Measurements from ENCODE around the gene OR11G2. TPM values are rescaled to one million over a fixed set of nuclear protein-coding genes. Genes with fewer than 3 reads are reported as not detected.
"Not testable (repeated sequence)": the region's sequence is repeated elsewhere in the genome, so short reads cannot be mapped to it uniquely, and the experiment has no call there.

Gene OR11G2
- total and polyA plus RNA-seq, 8 donors: 0.06 TPM; not detected in 5

DNA sequence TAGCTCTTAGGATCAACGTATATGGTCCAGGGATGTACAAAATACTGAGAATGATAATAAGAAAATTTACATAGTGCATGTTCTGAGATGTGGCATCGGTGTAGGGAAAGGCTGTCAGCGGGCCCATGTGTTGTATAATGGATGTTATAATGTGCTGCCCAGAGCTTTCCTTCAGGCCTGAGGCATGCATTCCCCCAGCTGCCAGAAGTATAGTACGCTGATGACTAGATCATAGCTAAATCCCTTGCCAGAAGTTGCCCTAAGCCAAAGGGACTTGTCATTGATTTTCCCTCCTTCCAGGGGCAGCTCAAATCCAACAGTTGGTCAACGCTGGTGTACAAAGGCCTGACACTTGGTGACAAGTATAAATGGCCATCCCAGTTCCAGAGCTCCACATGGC lies 6.5 kb upstream of the OR11G2 start:
- intact Hi-C loops (cut with DNase I): no loop called here
- Histone ChIP-seq H3K27me3 (no peaks in the 10 kb centered on the region), H3K27ac (no peak overlapping the region), H3K4me1 (no peaks in the 10 kb centered on the region), H3K9me3 (no peaks in the 10 kb centered on the region), H3K36me3 (no peaks in the 10 kb centered on the region), H3K4me3 (no peak overlapping the region)
- no peak for DNase-seq
- TF ChIP-seq, protein P1, sequence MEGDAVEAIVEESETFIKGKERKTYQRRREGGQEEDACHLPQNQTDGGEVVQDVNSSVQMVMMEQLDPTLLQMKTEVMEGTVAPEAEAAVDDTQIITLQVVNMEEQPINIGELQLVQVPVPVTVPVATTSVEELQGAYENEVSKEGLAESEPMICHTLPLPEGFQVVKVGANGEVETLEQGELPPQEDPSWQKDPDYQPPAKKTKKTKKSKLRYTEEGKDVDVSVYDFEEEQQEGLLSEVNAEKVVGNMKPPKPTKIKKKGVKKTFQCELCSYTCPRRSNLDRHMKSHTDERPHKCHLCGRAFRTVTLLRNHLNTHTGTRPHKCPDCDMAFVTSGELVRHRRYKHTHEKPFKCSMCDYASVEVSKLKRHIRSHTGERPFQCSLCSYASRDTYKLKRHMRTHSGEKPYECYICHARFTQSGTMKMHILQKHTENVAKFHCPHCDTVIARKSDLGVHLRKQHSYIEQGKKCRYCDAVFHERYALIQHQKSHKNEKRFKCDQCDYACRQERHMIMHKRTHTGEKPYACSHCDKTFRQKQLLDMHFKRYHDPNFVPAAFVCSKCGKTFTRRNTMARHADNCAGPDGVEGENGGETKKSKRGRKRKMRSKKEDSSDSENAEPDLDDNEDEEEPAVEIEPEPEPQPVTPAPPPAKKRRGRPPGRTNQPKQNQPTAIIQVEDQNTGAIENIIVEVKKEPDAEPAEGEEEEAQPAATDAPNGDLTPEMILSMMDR (IDR thresholded peaks at IDR 0.05): no peak
- no peak for ATAC-seq

DNA sequence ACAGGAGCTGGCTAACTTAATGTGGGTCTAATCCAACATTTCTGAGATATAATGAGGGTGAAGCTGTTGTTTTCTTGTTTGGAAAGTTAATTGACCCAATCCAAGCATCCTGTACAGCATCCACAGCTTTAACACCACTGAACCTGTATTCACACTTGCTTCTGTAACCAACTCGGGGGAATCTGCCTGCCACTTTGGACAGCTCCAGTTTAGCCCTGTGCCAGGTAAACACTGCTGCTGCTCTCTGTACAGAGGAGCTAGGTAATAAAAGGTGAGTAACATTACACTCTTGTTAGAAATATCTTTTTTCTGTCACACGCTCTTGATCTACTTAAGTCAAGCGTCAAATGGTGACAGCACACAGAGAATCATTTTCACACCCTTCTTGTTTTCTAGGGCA lies 700 bp downstream of the OR11G2 start:
- no peaks in the 10 kb centered on the region for H3K4me1 ChIP-seq
- no peak for DNase-seq
- ATAC-seq: no peak
- no peaks in the 10 kb centered on the region for H3K27me3 ChIP-seq
- intact Hi-C loops (cut with DNase I): no loop called here
- no peak overlapping the region for H3K4me3 ChIP-seq
- TF ChIP-seq, protein P1 (IDR thresholded peaks at IDR 0.05): no peak
- H3K27ac ChIP-seq: no peak overlapping the region
- no peaks in the 10 kb centered on the region for H3K9me3 ChIP-seq
- H3K36me3 ChIP-seq: no peaks in the 10 kb centered on the region

DNA sequence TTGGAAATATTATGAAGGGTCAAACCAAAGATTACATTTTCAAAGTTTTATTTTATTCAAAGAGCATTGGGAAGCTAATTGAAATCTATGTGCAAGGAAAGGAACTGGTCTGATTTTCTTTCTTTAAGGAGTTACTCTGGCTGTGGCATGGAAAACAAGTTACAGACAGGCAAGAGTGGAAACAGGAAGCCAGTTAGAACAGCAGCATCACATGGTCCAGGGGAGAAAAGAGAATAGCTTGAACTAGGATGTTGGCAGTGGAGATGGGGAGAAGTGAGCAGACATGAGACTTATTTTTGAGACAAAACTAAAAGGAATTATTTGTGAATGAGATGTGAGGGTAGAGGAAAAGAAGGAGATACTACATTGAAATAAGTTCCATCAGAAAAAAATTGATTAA lies 3.4 kb downstream of the OR11G2 start:
- Histone ChIP-seq H3K36me3 (no peaks in the 10 kb centered on the region), H3K27me3 (no peaks in the 10 kb centered on the region), H3K9me3 (no peaks in the 10 kb centered on the region), H3K4me1 (no peaks in the 10 kb centered on the region), H3K4me3 (no peak overlapping the region), H3K27ac (no peak overlapping the region)
- intact Hi-C loops (cut with DNase I): no loop called here
- DNase-seq (no peak), ATAC-seq (no peak)
- TF ChIP-seq, protein P1 (IDR thresholded peaks at IDR 0.05): no peak

DNA sequence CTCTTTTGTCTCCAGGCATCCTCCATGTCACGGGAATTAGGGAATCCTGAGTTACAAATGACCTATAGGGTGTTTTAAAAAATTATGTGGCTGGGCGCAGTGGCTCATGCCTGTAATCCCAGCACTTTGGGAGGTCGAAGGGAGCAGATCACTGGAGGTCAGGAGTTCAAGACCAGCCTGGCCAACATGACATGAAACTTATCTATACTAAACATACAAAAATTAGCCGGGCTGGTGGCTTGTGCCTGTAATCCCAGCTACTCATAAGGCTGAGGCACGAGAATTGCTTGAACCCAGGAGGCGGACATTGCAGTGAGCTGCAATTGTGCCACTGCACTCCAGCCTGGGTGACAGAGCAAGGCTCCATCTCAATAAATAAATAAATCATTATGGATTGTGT lies 4.5 kb downstream of the OR11G2 start:
- H3K27me3 ChIP-seq; H3K9me3 ChIP-seq; DNase-seq; H3K36me3 ChIP-seq; ATAC-seq; H3K4me3 ChIP-seq; H3K27ac ChIP-seq; H3K4me1 ChIP-seq; intact Hi-C loops (cut with DNase I): not testable (repeated sequence)

DNA sequence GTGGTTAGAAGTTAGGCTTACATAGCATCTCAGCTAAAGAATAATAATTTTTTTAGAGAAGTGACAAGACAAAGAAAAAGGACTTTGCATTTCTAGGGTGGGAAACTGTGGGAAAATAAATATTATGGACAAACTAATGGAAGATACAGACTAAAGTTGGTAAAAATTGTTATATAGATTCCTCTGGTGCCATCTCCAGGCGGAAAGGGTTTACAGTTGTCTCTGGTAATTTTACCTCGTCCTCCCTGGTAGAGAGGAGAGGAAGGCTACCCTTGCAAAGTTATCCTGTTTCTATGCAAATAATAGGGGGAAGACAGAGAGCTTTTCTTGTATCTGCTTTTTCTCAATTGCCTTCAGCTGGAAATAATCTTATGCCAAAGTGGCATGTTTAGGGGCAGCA lies 5.2 kb downstream of the OR11G2 start:
- H3K4me1 ChIP-seq: no peaks in the 10 kb centered on the region
- H3K4me3 ChIP-seq: no peak overlapping the region
- no peak overlapping the region for H3K27ac ChIP-seq
- TF ChIP-seq, protein P1 (IDR thresholded peaks at IDR 0.05): no peak
- H3K27me3 ChIP-seq: no peaks in the 10 kb centered on the region
- intact Hi-C loops (cut with DNase I): no loop called here
- DNase-seq (no peak), ATAC-seq (no peak)
- no peaks in the 10 kb centered on the region for H3K36me3 ChIP-seq
- H3K9me3 ChIP-seq: no peaks in the 10 kb centered on the region

DNA sequence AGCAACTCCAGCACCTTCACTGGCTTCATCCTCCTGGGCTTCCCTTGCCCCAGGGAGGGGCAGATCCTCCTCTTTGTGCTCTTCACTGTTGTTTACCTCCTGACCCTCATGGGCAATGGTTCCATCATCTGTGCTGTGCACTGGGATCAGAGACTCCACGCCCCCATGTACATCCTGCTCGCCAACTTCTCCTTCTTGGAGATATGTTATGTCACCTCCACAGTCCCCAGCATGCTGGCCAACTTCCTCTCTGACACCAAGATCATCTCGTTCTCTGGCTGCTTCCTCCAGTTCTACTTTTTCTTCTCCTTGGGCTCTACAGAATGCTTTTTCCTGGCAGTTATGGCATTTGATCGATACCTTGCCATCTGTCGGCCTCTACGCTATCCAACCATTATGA lies 6.8 kb downstream of the OR11G2 start:
- Histone ChIP-seq H3K4me1 (no peaks in the 10 kb centered on the region), H3K9me3 (no peaks in the 10 kb centered on the region), H3K27ac (no peak overlapping the region), H3K36me3 (no peaks in the 10 kb centered on the region), H3K27me3 (no peaks in the 10 kb centered on the region), H3K4me3 (no peak overlapping the region)
- intact Hi-C loops (cut with DNase I): no loop called here
- TF ChIP-seq, protein P1 (IDR thresholded peaks at IDR 0.05): no peak
- DNase-seq: no peak
- ATAC-seq: no peak
